H9 (cell line): Measurements from ENCODE around the gene MACROH2A1. TPM values are rescaled to one million over a fixed set of nuclear protein-coding genes. Genes with fewer than 3 reads are reported as not detected.

Experiments used
- DNase-seq: peaks from one replicate; pipeline ENCODE4 v3.0.0-alpha.2; 2017
- H2AFZ ChIP-seq: one replicate; pipeline ENCODE4 v1.6.1; 2013; ENCODE audit warnings: mild to moderate bottlenecking, low read length, control low read depth, moderate library complexity
- H2AK5ac ChIP-seq: 2 replicates; pipeline ENCODE4 v1.6.1; 2013; ENCODE audit warnings: low read length, control low read depth, mixed read lengths; ENCODE audit not compliant: insufficient read length
- H2BK120ac ChIP-seq: one replicate; pipeline ENCODE4 v1.6.1; 2013; ENCODE audit warnings: low read depth, mild to moderate bottlenecking, low read length, control low read depth, inconsistent platforms; ENCODE audit not compliant: poor library complexity, severe bottlenecking
- H2BK12ac ChIP-seq: 2 replicates; pipeline ENCODE4 v1.6.1; 2013; ENCODE audit warnings: low read length, control low read depth, mixed read lengths, low read depth; ENCODE audit not compliant: insufficient read length
- H2BK15ac ChIP-seq: 2 replicates; pipeline ENCODE4 v1.6.1; 2013; ENCODE audit warnings: low read depth, low read length, control low read depth
- H2BK20ac ChIP-seq: one replicate; pipeline ENCODE4 v1.6.1; 2013; ENCODE audit warnings: low read depth, mild to moderate bottlenecking, low read length, control low read depth, inconsistent platforms; ENCODE audit not compliant: poor library complexity, severe bottlenecking
- H2BK5ac ChIP-seq: 2 replicates; pipeline ENCODE4 v1.6.1; 2013; ENCODE audit warnings: low read length, control low read depth, mixed read lengths; ENCODE audit not compliant: insufficient read length
- H3K14ac ChIP-seq: 2 replicates; pipeline ENCODE4 v1.6.1; 2013; ENCODE audit warnings: low read length, control low read depth; ENCODE audit not compliant: insufficient read depth
- H3K18ac ChIP-seq: 2 replicates; pipeline ENCODE4 v1.6.1; 2013; ENCODE audit warnings: low read depth, mild to moderate bottlenecking, mixed read lengths, low read length, control low read depth; ENCODE audit not compliant: insufficient read length
- H3K23ac ChIP-seq: 2 replicates; pipeline ENCODE4 v1.6.1; 2013; ENCODE audit warnings: low read length, control low read depth, mixed read lengths, low read depth; ENCODE audit not compliant: insufficient read length
- H3K23me2 ChIP-seq: 2 replicates; pipeline ENCODE4 v1.6.1; 2013; ENCODE audit warnings: low read depth, mild to moderate bottlenecking, mixed read lengths, low read length, control low read depth; ENCODE audit not compliant: insufficient read length, poor library complexity, severe bottlenecking
- H3K27ac ChIP-seq: 2 replicates; pipeline ENCODE4 v1.5.1; 2013; ENCODE audit warnings: low read length, control low read depth, mixed read lengths, low read depth; ENCODE audit not compliant: insufficient read length
- H3K27me3 ChIP-seq: 2 replicates; pipeline ENCODE4 v1.6.1; 2013; ENCODE audit warnings: low read length, control low read depth, inconsistent platforms; ENCODE audit not compliant: insufficient read depth
- H3K4ac ChIP-seq: 2 replicates; pipeline ENCODE4 v1.6.1; 2013; ENCODE audit warnings: low read depth, mild to moderate bottlenecking, control low read depth, inconsistent platforms, low read length, moderate library complexity
- H3K4me1 ChIP-seq: 2 replicates; pipeline ENCODE4 v1.6.1; 2013; ENCODE audit warnings: low read length, control low read depth, inconsistent platforms; ENCODE audit not compliant: insufficient read depth
- H3K4me2 ChIP-seq: 2 replicates; pipeline ENCODE4 v1.6.1; 2013; ENCODE audit warnings: low read length, control low read depth, mixed read lengths; ENCODE audit not compliant: insufficient read length, insufficient read depth
- H3K56ac ChIP-seq: 2 replicates; pipeline ENCODE4 v1.6.1; 2013; ENCODE audit warnings: low read depth, mild to moderate bottlenecking, mixed read lengths, low read length, control low read depth; ENCODE audit not compliant: insufficient read length
- H3K79me1 ChIP-seq: 2 replicates; pipeline ENCODE4 v1.6.1; 2013; ENCODE audit warnings: low read depth, mild to moderate bottlenecking, moderate library complexity, low read length, control low read depth, inconsistent platforms; ENCODE audit not compliant: insufficient read depth, poor library complexity, severe bottlenecking
- H3K79me2 ChIP-seq: 2 replicates; pipeline ENCODE4 v1.6.1; 2013; ENCODE audit warnings: low read length, control low read depth, inconsistent platforms; ENCODE audit not compliant: insufficient read depth
- H3K9ac ChIP-seq: 2 replicates; pipeline ENCODE4 v1.6.1; 2013; ENCODE audit warnings: low read length, control low read depth, mixed read lengths; ENCODE audit not compliant: insufficient read length; ENCODE audit errors: extremely low read depth
- H3K9me3 ChIP-seq: one replicate; pipeline ENCODE4 v1.6.1; 2013; ENCODE audit warnings: low read depth, low read length, inconsistent platforms; ENCODE audit not compliant: control insufficient read depth
- H3T11ph ChIP-seq: one replicate; pipeline ENCODE4 v1.6.1; 2013; ENCODE audit warnings: mild to moderate bottlenecking, low read length, control low read depth, inconsistent platforms
- H4K20me1 ChIP-seq: one replicate; pipeline ENCODE4 v1.6.1; 2013; ENCODE audit not compliant: control insufficient read depth, insufficient read length, insufficient read depth
- H4K5ac ChIP-seq: 2 replicates; pipeline ENCODE4 v1.6.1; 2013; ENCODE audit warnings: low read depth, mild to moderate bottlenecking, mixed read lengths, low read length, control low read depth; ENCODE audit not compliant: insufficient read length
- H4K8ac ChIP-seq: replicated peaks from 2 replicates; pipeline ENCODE4 v1.6.1; 2013; ENCODE audit warnings: low read length, control low read depth, mixed read lengths, low read depth; ENCODE audit not compliant: insufficient read length
- H4K91ac ChIP-seq: 2 replicates; pipeline ENCODE4 v1.6.1; 2013; ENCODE audit warnings: low read depth, mild to moderate bottlenecking, moderate library complexity, mixed read lengths, low read length, control low read depth; ENCODE audit not compliant: insufficient read length
- H3K27ac Mint-ChIP-seq, 3 experiments: 2 replicates in 2 of 3; 3 replicates in 1 of 3; pipeline ENCODE4 v1.8.0; 2020 to 2021; ENCODE audit warnings: mixed read lengths in 3 of 3, mild to moderate bottlenecking in 1 of 3, moderate library complexity in 1 of 3
- H3K27me3 Mint-ChIP-seq: 2 replicates; pipeline ENCODE4 v1.8.0; 2021; ENCODE audit warnings: low read depth, mild to moderate bottlenecking, moderate library complexity, mixed read lengths
- H3K36me3 Mint-ChIP-seq, 3 experiments: 2 replicates in 2 of 3; 3 replicates in 1 of 3; pipeline ENCODE4 v1.8.0; 2020 to 2021; ENCODE audit warnings: low read depth in 3 of 3, mixed read lengths in 3 of 3; ENCODE audit not compliant: insufficient read depth in 1 of 3
- H3K4me1 Mint-ChIP-seq, 2 experiments: 2 replicates each; pipeline ENCODE4 v1.8.0; 2020; ENCODE audit warnings: mixed read lengths in 2 of 2
- H3K4me3 Mint-ChIP-seq, 2 experiments: 2 replicates in 1 of 2; 3 replicates in 1 of 2; pipeline ENCODE4 v1.8.0; 2020 to 2021; ENCODE audit warnings: mild to moderate bottlenecking in 2 of 2, mixed read lengths in 2 of 2, moderate library complexity in 1 of 2
- H3K9me3 Mint-ChIP-seq, 2 experiments: 2 replicates in 1 of 2; 3 replicates in 1 of 2; pipeline ENCODE4 v1.8.0; 2020; ENCODE audit warnings: mild to moderate bottlenecking in 2 of 2, mixed read lengths in 2 of 2, moderate library complexity in 1 of 2
- WGBS: extraction: QIAGEN DNeasy Blood & Tissue Kit; methylation state at CpG from one replicate; pipeline ENCODE4 v1.1.7; 2013; ENCODE audit warnings: missing lambda C conversion rate, low lambda C conversion rate, mixed read lengths; ENCODE audit not compliant: insufficient read length; ENCODE audit errors: extremely low coverage; 5-methylcytosine and 5-hydroxymethylcytosine counted together
- total RNA-seq: library from RNA; stranded (reverse); gene quantifications from 2 replicates; pipeline ENCODE4 v1.2.1, GENCODE V29; 2021
- TF ChIP-seq, protein P1 (sequence below): fragments of 200-600 bp; sonication (generic); conservative IDR thresholded peaks from 3 replicates; pipeline ENCODE4 v1.8.0; 2021; ENCODE audit warnings: antibody characterized with exemption, mild to moderate bottlenecking

Gene MACROH2A1
- total RNA-seq, 1 experiment from 2014 or later, result 111 TPM

DNA sequence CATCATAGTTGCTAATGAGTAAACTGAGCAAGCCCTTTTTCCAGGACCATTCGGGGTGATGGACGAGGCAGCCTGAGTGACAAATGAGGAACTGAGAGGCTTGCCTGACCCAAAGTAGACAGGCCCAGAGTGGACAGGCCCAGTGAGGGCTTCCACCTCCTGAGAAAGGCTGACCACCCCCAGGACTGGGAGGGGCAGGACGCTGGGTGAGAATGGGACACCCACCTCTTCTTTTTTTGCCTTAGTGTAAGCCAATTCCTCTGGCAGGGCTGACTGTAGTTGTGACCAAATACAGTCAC is 68.3 kb downstream of the MACROH2A1 start:
- H3K27me3 ChIP-seq, result no peaks in the 10 kb centered on the region
- Mint-ChIP-seq H3K9me3 (no peaks in the 10 kb centered on the region), H3K27ac (no peak overlapping the region), H3K36me3 (peaks cover 0 to 4% (median 0%) of the 10 kb centered on the region in 3 experiments; a peak in 2 of 7 replicates), H3K27me3 (peaks cover 1% of the 10 kb centered on the region; the same call in 1 of the 2 replicates), H3K4me1 (peaks cover 0 to 5% of the 10 kb centered on the region in 2 experiments; a peak in 1 of 4 replicates), H3K4me3 (no peak overlapping the region)
- no peaks in the 10 kb centered on the region for H3K4me1 ChIP-seq
- no peak overlapping the region for H2BK20ac ChIP-seq
- H3K79me2 ChIP-seq, result no peaks in the 10 kb centered on the region
- no peak overlapping the region for H4K91ac ChIP-seq
- H3K4ac ChIP-seq, result no peak overlapping the region
- no peaks in the 10 kb centered on the region for H3K23me2 ChIP-seq
- H2BK12ac ChIP-seq, result no peak overlapping the region
- H2BK15ac ChIP-seq, result no peak overlapping the region
- H3K27ac ChIP-seq, result no peak overlapping the region
- no peak overlapping the region for H4K8ac ChIP-seq
- no peak overlapping the region for H3K9ac ChIP-seq
- TF ChIP-seq, protein P1, sequence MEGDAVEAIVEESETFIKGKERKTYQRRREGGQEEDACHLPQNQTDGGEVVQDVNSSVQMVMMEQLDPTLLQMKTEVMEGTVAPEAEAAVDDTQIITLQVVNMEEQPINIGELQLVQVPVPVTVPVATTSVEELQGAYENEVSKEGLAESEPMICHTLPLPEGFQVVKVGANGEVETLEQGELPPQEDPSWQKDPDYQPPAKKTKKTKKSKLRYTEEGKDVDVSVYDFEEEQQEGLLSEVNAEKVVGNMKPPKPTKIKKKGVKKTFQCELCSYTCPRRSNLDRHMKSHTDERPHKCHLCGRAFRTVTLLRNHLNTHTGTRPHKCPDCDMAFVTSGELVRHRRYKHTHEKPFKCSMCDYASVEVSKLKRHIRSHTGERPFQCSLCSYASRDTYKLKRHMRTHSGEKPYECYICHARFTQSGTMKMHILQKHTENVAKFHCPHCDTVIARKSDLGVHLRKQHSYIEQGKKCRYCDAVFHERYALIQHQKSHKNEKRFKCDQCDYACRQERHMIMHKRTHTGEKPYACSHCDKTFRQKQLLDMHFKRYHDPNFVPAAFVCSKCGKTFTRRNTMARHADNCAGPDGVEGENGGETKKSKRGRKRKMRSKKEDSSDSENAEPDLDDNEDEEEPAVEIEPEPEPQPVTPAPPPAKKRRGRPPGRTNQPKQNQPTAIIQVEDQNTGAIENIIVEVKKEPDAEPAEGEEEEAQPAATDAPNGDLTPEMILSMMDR, result no peak
- H3K23ac ChIP-seq, result no peak overlapping the region
- DNase-seq, result no peak
- H2AK5ac ChIP-seq, result no peak overlapping the region
- H3K9me3 ChIP-seq, result no peaks in the 10 kb centered on the region
- no CpG with 5 or more reads among the region's 3 CpGs for WGBS
- no peaks in the 10 kb centered on the region for H4K20me1 ChIP-seq
- no peak overlapping the region for H3K18ac ChIP-seq
- no peaks in the 10 kb centered on the region for H3K79me1 ChIP-seq
- no peak overlapping the region for H3K56ac ChIP-seq
- no peak overlapping the region for H3K4me2 ChIP-seq
- H2AFZ ChIP-seq, result no peak overlapping the region
- H3K14ac ChIP-seq, result no peak overlapping the region; the same call in 1 of the 2 replicates
- no peak overlapping the region for H2BK5ac ChIP-seq
- H3T11ph ChIP-seq, result no peak overlapping the region
- H4K5ac ChIP-seq, result no peak overlapping the region
- H2BK120ac ChIP-seq, result no peak overlapping the region
